K562 (cell line): ENCODE measurements around the gene ZBTB39. TPM values are rescaled to one million over a fixed set of nuclear protein-coding genes. Genes with fewer than 3 reads are reported as not detected.

Source experiments
- ATAC-seq: fragments of 200-7000 bp; cut with Tn5 transposase; 3 replicates; pipeline ENCODE4 v1.9.1; 2020; ENCODE audit warnings: moderate library complexity
- BruUV-seq: library from RNA; stranded (reverse); fragments of 400-500 nt; replicated peaks from 2 replicates; lab custom pipeline; 2021; lab: Mats Ljungman, UMichigan
- CTCF ChIA-PET: fragments of 300-600 bp; formaldehyde crosslinking; extraction: SDS; loops from one replicate; lab custom pipeline; 2021; ENCODE audit warnings: low intra/inter-chr PET ratio; lab: Yijun Ruan, JAX
- POLR2A ChIA-PET: fragments of 300-600, 350-650 bp; sonication (Branson Sonifier 250); formaldehyde crosslinking; extraction: SDS; loops from one replicate; lab custom pipeline; 2021; ENCODE audit warnings: antibody characterized with exemption, inconsistent platforms; lab: Yijun Ruan, JAX
- DNase-seq, 4 experiments: peaks; one replicate each; pipeline versions ENCODE4 v3.0.0 to v3.0.0-alpha.2; 2011 to 2018; ENCODE audit warnings: low spot score in 3 of 4, mixed read lengths in 3 of 4; ENCODE audit errors: extremely low read depth in 1 of 4
- FAIRE-seq: peaks from 2 replicates; lab custom pipeline; 2011; peaks lifted over from hg19 to GRCh38; lab: Jason Lieb, UNC
- H2AFZ ChIP-seq: 2 replicates; pipeline ENCODE4 v1.6.0; 2011; ENCODE audit warnings: low read depth, low read length, control low read depth, inconsistent platforms
- H3K27ac ChIP-seq: fragments of 200-600 bp; 3 replicates; pipeline ENCODE4 v1.8.0; 2011; ENCODE audit warnings: low read depth, mild to moderate bottlenecking, control low read depth, inconsistent platforms, low read length, moderate library complexity, mixed read lengths; ENCODE audit errors: extremely low read depth
- H3K27me3 ChIP-seq, 2 experiments: fragments of 300-600 bp in 1 of 2; 2 replicates in 1 of 2; 3 replicates in 1 of 2; pipeline versions ENCODE4 v1.6.0 to v1.8.0; 2011; ENCODE audit warnings: inconsistent platforms in 2 of 2, low read length in 2 of 2, mild to moderate bottlenecking in 1 of 2, mixed read lengths in 1 of 2, moderate library complexity in 1 of 2; ENCODE audit not compliant: control insufficient read depth in 2 of 2, insufficient read depth in 2 of 2
- H3K36me3 ChIP-seq: fragments of 300-600 bp; 3 replicates; pipeline ENCODE4 v1.8.0; 2011; ENCODE audit warnings: mild to moderate bottlenecking, low read length, inconsistent platforms; ENCODE audit not compliant: control insufficient read depth, insufficient read depth
- H3K4me1 ChIP-seq, 2 experiments: fragments of 200-600 bp in 1 of 2; replicated peaks in 1 of 2; 2 replicates in 1 of 2; 3 replicates in 1 of 2; pipeline versions ENCODE4 v1.5.1 to v1.8.0; 2011; ENCODE audit warnings: inconsistent platforms in 2 of 2, low read length in 2 of 2, mild to moderate bottlenecking in 1 of 2, mixed read lengths in 1 of 2, moderate library complexity in 1 of 2; ENCODE audit not compliant: control insufficient read depth in 2 of 2, insufficient read depth in 2 of 2
- H3K4me2 ChIP-seq: 2 replicates; pipeline ENCODE4 v1.6.1; 2011; ENCODE audit warnings: low read length, control low read depth, inconsistent platforms, mixed read lengths; ENCODE audit not compliant: insufficient read depth
- H3K4me3 ChIP-seq: fragments of 200-600 bp; sonication (generic), shearing (Covaris generic); 2 replicates; pipeline ENCODE4 v1.5.1; 2016; ENCODE audit warnings: control low read depth, inconsistent platforms
- H3K79me2 ChIP-seq: fragments of 200-600 bp; 3 replicates; pipeline ENCODE4 v1.8.0; 2011; ENCODE audit warnings: low read length, inconsistent platforms; ENCODE audit not compliant: control insufficient read depth, insufficient read depth
- H3K9ac ChIP-seq, 2 experiments: 2 replicates each; pipeline versions ENCODE4 v1.6.0 to v1.6.1; 2011; ENCODE audit warnings: low read depth in 2 of 2, low read length in 2 of 2, control low read depth in 1 of 2, inconsistent platforms in 1 of 2, mild to moderate bottlenecking in 1 of 2, mixed read lengths in 1 of 2; ENCODE audit not compliant: insufficient read depth in 1 of 2
- H3K9me1 ChIP-seq: one replicate; pipeline ENCODE4 v1.6.0; 2011; ENCODE audit warnings: inconsistent platforms, mild to moderate bottlenecking, low read length, moderate library complexity; ENCODE audit not compliant: control insufficient read depth, insufficient read depth
- H3K9me3 ChIP-seq: replicated peaks from 2 replicates; pipeline ENCODE4 v1.5.1; 2011; ENCODE audit warnings: low read depth, low read length, inconsistent platforms; ENCODE audit not compliant: control insufficient read depth, insufficient read depth
- H4K20me1 ChIP-seq: replicated peaks from 2 replicates; pipeline ENCODE4 v1.6.1; 2011; ENCODE audit warnings: low read length, inconsistent platforms, mixed read lengths; ENCODE audit not compliant: control insufficient read depth, insufficient read depth
- BCOR ChIP-seq: fragments of 450-650 bp; IDR thresholded peaks from 2 replicates; pipeline ENCODE4 v1.6.1; 2016
- CC2D1A ChIP-seq: fragments of 450-650 bp; IDR thresholded peaks from 2 replicates; pipeline ENCODE4 v1.6.1; 2017; ENCODE audit warnings: mild to moderate bottlenecking
- CCNT2 ChIP-seq: IDR thresholded peaks from 2 replicates; pipeline ENCODE4 v1.6.1; 2011; ENCODE audit warnings: borderline replicate concordance, low read depth, mild to moderate bottlenecking, moderate library complexity, mixed read lengths, low read length; ENCODE audit not compliant: insufficient read length; ENCODE audit errors: extremely low read depth
- CREB1 ChIP-seq, 2 experiments: sonication (generic) in 1 of 2; formaldehyde crosslinking in 1 of 2; IDR thresholded peaks; 2 replicates each; pipeline versions ENCODE4 v1.6.1 to v1.8.0; 2012 to 2022; ENCODE audit warnings: inconsistent platforms in 1 of 2, mild to moderate bottlenecking in 1 of 2, missing genetic modification reagents in 1 of 2, moderate library complexity in 1 of 2
- CXXC5 ChIP-seq: fragments of 250-450 bp; sonication (Bioruptor Pico); IDR thresholded peaks from 2 replicates; pipeline ENCODE4 v1.8.0; 2022; ENCODE audit warnings: inconsistent platforms, mild to moderate bottlenecking, moderate library complexity
- FOXA3 ChIP-seq, 2 experiments: fragments of 450-650 bp in 1 of 2; sonication (generic) in 1 of 2; formaldehyde crosslinking; IDR thresholded peaks in 1 of 2; conservative IDR thresholded peaks in 1 of 2; 2 replicates each; pipeline versions ENCODE4 v1.4.0 to v1.8.0; 2020 to 2022; ENCODE audit warnings: mild to moderate bottlenecking in 2 of 2, missing genetic modification reagents in 1 of 2
- GATAD2B ChIP-seq: fragments of 450-650 bp; IDR thresholded peaks from 2 replicates; pipeline ENCODE4 v1.6.1; 2017; ENCODE audit warnings: mild to moderate bottlenecking, borderline replicate concordance
- HOMEZ ChIP-seq: fragments of 250-450 bp; sonication (Bioruptor Pico); IDR thresholded peaks from 2 replicates; pipeline ENCODE4 v1.4.0; 2020; ENCODE audit warnings: mild to moderate bottlenecking, moderate library complexity
- IRF1 ChIP-seq: sonication (generic); formaldehyde crosslinking; IDR thresholded peaks from 2 replicates; pipeline ENCODE4 v1.8.0; 2022; ENCODE audit warnings: missing genetic modification reagents, mild to moderate bottlenecking, borderline replicate concordance
- LEF1 ChIP-seq: fragments of 450-650 bp; IDR thresholded peaks from 2 replicates; pipeline ENCODE4 v1.6.1; 2016; ENCODE audit warnings: mild to moderate bottlenecking
- SP1 ChIP-seq: sonication (generic); formaldehyde crosslinking; IDR thresholded peaks from 2 replicates; pipeline ENCODE4 v1.8.1; 2022; ENCODE audit warnings: mild to moderate bottlenecking, missing genetic modification reagents
- SREBF2 ChIP-seq: sonication (generic); formaldehyde crosslinking; IDR thresholded peaks from 2 replicates; pipeline ENCODE4 v1.4.0; 2020; ENCODE audit warnings: mild to moderate bottlenecking, missing genetic modification reagents
- SRSF1 ChIP-seq: fragments of 200-400 bp; formaldehyde crosslinking; IDR thresholded peaks from 2 replicates; pipeline ENCODE4 v1.6.1; 2017; ENCODE audit warnings: mild to moderate bottlenecking, low read depth, low read length, moderate library complexity
- TRIM24 ChIP-seq, 2 experiments: fragments of 450-650 bp; IDR thresholded peaks; 2 replicates each; pipeline ENCODE4 v1.6.1; 2016
- ZNF124 ChIP-seq: sonication (generic); formaldehyde crosslinking; IDR thresholded peaks from 2 replicates; pipeline ENCODE4 v1.8.1; 2022; ENCODE audit warnings: missing genetic modification reagents
- ZNF449 ChIP-seq: fragments of 250-450 bp; sonication (Bioruptor Pico); IDR thresholded peaks from 2 replicates; pipeline ENCODE4 v1.8.0; 2022; ENCODE audit warnings: moderate library complexity, mild to moderate bottlenecking, inconsistent platforms
- ZNF57 ChIP-seq: fragments of 450-650 bp; formaldehyde crosslinking; IDR thresholded peaks from 2 replicates; pipeline ENCODE4 v1.4.0; 2020; ENCODE audit warnings: mild to moderate bottlenecking, moderate library complexity
- ZNF586 ChIP-seq: fragments of 450-650 bp; formaldehyde crosslinking; conservative IDR thresholded peaks from 2 replicates; pipeline ENCODE4 v1.4.0; 2020; ENCODE audit warnings: mild to moderate bottlenecking, moderate library complexity
- ZNF740 ChIP-seq, 3 experiments: fragments of 200-800 bp in 1 of 3; sonication (Bioruptor generic) in 1 of 3; sonication (generic) in 1 of 3; formaldehyde crosslinking in 1 of 3; IDR thresholded peaks; 2 replicates each; pipeline versions ENCODE4 v1.6.1 to v1.8.0; 2016 to 2022; ENCODE audit warnings: mild to moderate bottlenecking in 2 of 3, missing compliant biosample characterization in 2 of 3, missing genetic modification characterization in 2 of 3, missing genetic modification reagents in 1 of 3
- WGBS: fragments of 100-300 bp; shearing (Covaris generic); methylation state at CpG from one replicate; pipeline ENCODE4 v1.1.6; 2016; ENCODE audit warnings: low coverage, mixed read lengths; ENCODE audit not compliant: insufficient coverage; ENCODE audit errors: missing lambda C conversion rate; 5-methylcytosine and 5-hydroxymethylcytosine counted together
- in situ Hi-C: fragments of 300-500 bp; cut with MboI; formaldehyde crosslinking; loops from 4 replicates; pipeline ENCODE4 v1.15.0; 2018; ENCODE audit warnings: inconsistent platforms, mixed read lengths
- intact Hi-C: fragments of 100-400 bp; cut with micrococcal nuclease; formaldehyde crosslinking; loops from 2 replicates; pipeline ENCODE4 v1.14.2; 2022
- polyA plus RNA-seq, 8 experiments: library from polyadenylated mRNA; depleted of rRNA in 4 of 8; stranded (reverse) in 5 of 8; unstranded in 3 of 8; fragments of >200 nt; fragmentation: Nextera tagmentation in 2 of 8; fragmentation: Illumina TruSeq in 1 of 8; extraction: Ambion mirVana in 2 of 8; extraction: Trizol in 1 of 8; gene quantifications; 2 replicates each; pipeline versions ENCODE4 v1.2.1 to v1.2.3, GENCODE V29; 2011 to 2014; ENCODE audit warnings: inconsistent platforms in 1 of 8, missing spikeins in 1 of 8
- total RNA-seq, 7 experiments: library from RNA; depleted of rRNA in 6 of 7; stranded (reverse); fragments of >200 nt in 6 of 7; fragmentation: Illumina TruSeq in 2 of 7; extraction: Trizol in 2 of 7; gene quantifications; 2 replicates each; pipeline versions ENCODE4 v1.2.1 to v1.2.3, GENCODE V29; 2011 to 2021; ENCODE audit warnings: low replicate concordance in 1 of 7

Gene ZBTB39
- total and polyA plus RNA-seq, 9 of the 15 experiments (the other 6 are each of a cell fraction or from before 2014, with no cell fraction given): 3.3 to 13.3 (median 8.6) TPM

- H3K27ac ChIP-seq: no peak overlapping the region
- FAIRE-seq: no peak
- peak in 1 of 4 experiments; percentile 4 for DNase-seq
- peaks cover 14 to 28% of the 10 kb centered on the region in 2 experiments; a peak in 4 of 5 replicates for H3K4me1 ChIP-seq
- H3K4me2 ChIP-seq: no peak overlapping the region
- peaks cover 37% of the 10 kb centered on the region for H3K79me2 ChIP-seq
- ChIA-PET CTCF (no interaction called here), POLR2A (interaction anchor here (1.0 to 1.3 kb wide), 2 partner anchors 159 to 328 kb away, joined by 3 read pairs; no protein-coding TSS in a partner anchor)
- BruUV-seq: no TSS peak
- intact Hi-C loops: no loop called here
- H3K9ac ChIP-seq: no peak overlapping the region
- H3K4me3 ChIP-seq: no peak overlapping the region
- TF ChIP-seq ZNF57 (CRISPR knock-in tag): no peak
- no peak for TF ChIP-seq TRIM24 (IDR thresholded peaks at IDR 0.05)
- no peak for TF ChIP-seq ZNF449
- TF ChIP-seq FOXA3 (CRISPR knock-in tag; conservative IDR thresholded peaks at IDR 0.05 in 1 of 2, IDR thresholded peaks at IDR 0.05 in 1 of 2): no peak
- TF ChIP-seq CCNT2: no peak
- no peak for TF ChIP-seq ZNF586 (CRISPR knock-in tag)
- TF ChIP-seq HOMEZ (CRISPR knock-in tag): no peak
- no peak for TF ChIP-seq ZNF740 (CRISPR knock-in tag; IDR thresholded peaks at IDR 0.05)
- TF ChIP-seq ZNF740 (tag; IDR thresholded peaks at IDR 0.05): no peak
- TF ChIP-seq SP1 (CRISPR knock-in tag): no peak
- no peak for TF ChIP-seq IRF1 (CRISPR knock-in tag)
- no peak for TF ChIP-seq ZNF124 (CRISPR knock-in tag)
- no peak for TF ChIP-seq CREB1 (IDR thresholded peaks at IDR 0.05)
- no peak for TF ChIP-seq CREB1 (CRISPR knock-in tag; IDR thresholded peaks at IDR 0.05)
- TF ChIP-seq CC2D1A: no peak
- no peak for TF ChIP-seq CXXC5 (CRISPR knock-in tag)
- TF ChIP-seq LEF1: no peak
- no peak for TF ChIP-seq BCOR
- no peak for TF ChIP-seq GATAD2B
- no peak for TF ChIP-seq SREBF2 (CRISPR knock-in tag)
- TF ChIP-seq SRSF1: no peak
- no peaks in the 10 kb centered on the region; the same call in 1 of the 2 replicates for H4K20me1 ChIP-seq
- peaks cover 3% of the 10 kb centered on the region for H3K9me1 ChIP-seq
- WGBS: 86% methylated on average over 4 of the region's 4 CpGs
- ATAC-seq: no peak
- H3K9me3 ChIP-seq: no peaks in the 10 kb centered on the region
- peaks cover 58% of the 10 kb centered on the region for H3K36me3 ChIP-seq
- no peaks in the 10 kb centered on the region for H3K27me3 ChIP-seq
- in situ Hi-C loops: no loop called here
- H2AFZ ChIP-seq: no peak overlapping the region
These were observed 6.9 kb downstream of the ZBTB39 start for GRCh38 chr12:56999456-56999855.
